ENCODE data around the gene FUS. TPM values are rescaled to one million over a fixed set of nuclear protein-coding genes. Genes with fewer than 3 reads are reported as not detected.
"Not testable (repeated sequence)": the region's sequence is repeated elsewhere in the genome, so short reads cannot be mapped to it uniquely, and the experiment has no call there.

The FUS gene
- total and polyA plus RNA-seq, 2 donors (not counting 3 experiments of a cell fraction or from before 2014, with no cell fraction given) = 307 to 569 TPM

DNA sequence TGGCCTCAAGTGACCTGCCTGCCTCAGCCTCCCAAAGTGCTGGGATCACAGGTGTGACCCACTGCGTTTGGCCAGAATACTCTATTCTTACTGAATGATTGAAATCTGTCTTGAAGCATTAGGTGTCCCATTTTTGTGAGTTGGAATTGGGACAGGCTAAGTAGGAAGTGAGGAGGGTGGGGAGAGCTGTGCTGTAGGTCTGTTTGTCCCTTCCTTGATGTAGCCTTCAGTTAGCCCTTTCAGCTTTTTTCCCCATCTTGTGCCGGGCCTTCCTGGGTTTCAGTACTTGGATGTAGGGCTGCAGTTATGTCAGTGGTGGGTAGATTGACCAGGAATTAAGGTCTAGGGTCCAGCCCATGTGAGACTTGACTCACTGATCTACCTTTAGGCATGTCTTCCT lies 13.9 kb downstream of the FUS start:
- dilution Hi-C loops (cut with MboI; ENCODE audit: extremely low pct_ligation_motif_present, low sequenced_read_pairs) = no loop called here
- Histone ChIP-seq H3K27me3 (ENCODE audit: control insufficient read depth in 2 of 2, insufficient read depth in 2 of 2, low read length in 2 of 2) (no peaks in the 10 kb centered on the region), H3K36me3 (ENCODE audit: control insufficient read depth in 2 of 2, extremely low read depth in 1 of 2, insufficient read depth in 2 of 2, low read length in 2 of 2) (peaks cover 47 to 62% of the 10 kb centered on the region in 2 experiments), H2AFZ (ENCODE audit: low read depth, low read length) (no peak overlapping the region), H3K4me3 (replicated peaks in 1 of 3; ENCODE audit: insufficient read depth in 1 of 3, low read depth in 1 of 3, low read length in 3 of 3) (no peak overlapping the region), H3K4me1 (ENCODE audit: control insufficient read depth, extremely low read depth, insufficient read depth, low read length) (no peaks in the 10 kb centered on the region), H3K27ac (ENCODE audit: insufficient read depth, low read depth, low read length) (no peak overlapping the region), H3K9ac (replicated peaks; ENCODE audit: extremely low read depth, insufficient read depth, low read length) (no peak overlapping the region), H3K9me1 (replicated peaks; ENCODE audit: control insufficient read depth, extremely low read depth, insufficient read depth, low read length) (no peaks in the 10 kb centered on the region), H3K9me3 (replicated peaks; ENCODE audit: control insufficient read depth, insufficient read depth, low read length) (no peaks in the 10 kb centered on the region), H4K20me1 (replicated peaks; ENCODE audit: control insufficient read depth, extremely low read depth, insufficient read depth, low read length) (peaks cover 3% of the 10 kb centered on the region), H3K79me2 (ENCODE audit: control insufficient read depth, insufficient read depth, low read length) (peaks cover 24% of the 10 kb centered on the region), H3K4me2 (ENCODE audit: insufficient read depth, low read length) (no peak overlapping the region)
- DNase-seq (ENCODE audit: low read depth, low spot score) (no peak), FAIRE-seq (no peak)
- ChIA-PET CTCF (no interaction called here), POLR2A (interaction anchor here (0.6 kb wide), 1 partner anchor 14 kb away, joined by 5 read pairs; the partner anchor contains the start of gene FUS)
- BruUV-seq (replicated peaks) = no TSS peak
- intact Hi-C loops (cut with micrococcal nuclease) = no loop called here
- TF ChIP-seq GATA2 (IDR thresholded peaks at IDR 0.05; ENCODE audit: insufficient read depth, insufficient read length, low read depth, low read length) (no peak), JUN (IDR thresholded peaks at IDR 0.05; ENCODE audit: borderline replicate concordance, insufficient read depth, insufficient read length, low read depth) (no peak), FOS (IDR thresholded peaks at IDR 0.05; ENCODE audit: borderline replicate concordance, insufficient read depth, low read length) (no peak)
- TF ChIP-seq, protein P1, sequence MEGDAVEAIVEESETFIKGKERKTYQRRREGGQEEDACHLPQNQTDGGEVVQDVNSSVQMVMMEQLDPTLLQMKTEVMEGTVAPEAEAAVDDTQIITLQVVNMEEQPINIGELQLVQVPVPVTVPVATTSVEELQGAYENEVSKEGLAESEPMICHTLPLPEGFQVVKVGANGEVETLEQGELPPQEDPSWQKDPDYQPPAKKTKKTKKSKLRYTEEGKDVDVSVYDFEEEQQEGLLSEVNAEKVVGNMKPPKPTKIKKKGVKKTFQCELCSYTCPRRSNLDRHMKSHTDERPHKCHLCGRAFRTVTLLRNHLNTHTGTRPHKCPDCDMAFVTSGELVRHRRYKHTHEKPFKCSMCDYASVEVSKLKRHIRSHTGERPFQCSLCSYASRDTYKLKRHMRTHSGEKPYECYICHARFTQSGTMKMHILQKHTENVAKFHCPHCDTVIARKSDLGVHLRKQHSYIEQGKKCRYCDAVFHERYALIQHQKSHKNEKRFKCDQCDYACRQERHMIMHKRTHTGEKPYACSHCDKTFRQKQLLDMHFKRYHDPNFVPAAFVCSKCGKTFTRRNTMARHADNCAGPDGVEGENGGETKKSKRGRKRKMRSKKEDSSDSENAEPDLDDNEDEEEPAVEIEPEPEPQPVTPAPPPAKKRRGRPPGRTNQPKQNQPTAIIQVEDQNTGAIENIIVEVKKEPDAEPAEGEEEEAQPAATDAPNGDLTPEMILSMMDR (IDR thresholded peaks at IDR 0.05; ENCODE audit: extremely low read depth in 1 of 2, insufficient read depth in 1 of 2, low read depth in 1 of 2, low read length in 2 of 2) = no peak

DNA sequence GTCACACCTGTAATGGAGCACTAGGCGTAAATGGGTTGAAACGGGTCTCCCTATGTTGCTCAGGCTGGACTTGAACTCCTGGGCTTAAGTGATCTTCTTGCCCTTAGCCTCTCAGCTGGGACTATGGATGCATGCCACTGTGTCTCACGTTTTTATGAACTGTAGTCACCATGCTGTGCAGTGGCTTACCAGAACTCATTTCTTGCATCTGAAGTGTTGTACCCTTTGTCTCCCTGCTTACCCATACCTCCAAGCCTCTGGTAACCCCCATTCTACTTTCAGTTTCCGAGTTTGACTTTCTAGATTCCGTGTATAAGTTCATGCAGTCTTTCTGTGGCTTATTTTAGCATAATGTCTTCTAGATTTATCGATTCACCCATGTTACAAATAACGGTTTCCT lies 15.0 kb downstream of the FUS start:
- peaks cover 15% of the 10 kb centered on the region for H3K79me2 ChIP-seq (ENCODE audit: control insufficient read depth, insufficient read depth, low read length)
- DNase-seq (ENCODE audit: low read depth, low spot score) (no peak), FAIRE-seq (peak; percentile 33)
- POLR2A ChIA-PET = no interaction called here
- no peak overlapping the region for H3K9ac ChIP-seq (replicated peaks; ENCODE audit: extremely low read depth, insufficient read depth, low read length)
- no peaks in the 10 kb centered on the region for H3K9me1 ChIP-seq (replicated peaks; ENCODE audit: control insufficient read depth, extremely low read depth, insufficient read depth, low read length)
- no peak overlapping the region for H2AFZ ChIP-seq (ENCODE audit: low read depth, low read length)
- no peak overlapping the region for H3K4me3 ChIP-seq (replicated peaks in 1 of 3; ENCODE audit: insufficient read depth in 1 of 3, low read depth in 1 of 3, low read length in 3 of 3)
- H3K4me1 ChIP-seq (ENCODE audit: control insufficient read depth, extremely low read depth, insufficient read depth, low read length) = no peaks in the 10 kb centered on the region
- H3K4me2 ChIP-seq (ENCODE audit: insufficient read depth, low read length) = no peak overlapping the region
- H3K27me3 ChIP-seq (ENCODE audit: control insufficient read depth in 2 of 2, insufficient read depth in 2 of 2, low read length in 2 of 2) = no peaks in the 10 kb centered on the region
- BruUV-seq (replicated peaks) = no TSS peak
- dilution Hi-C loops (cut with MboI; ENCODE audit: extremely low pct_ligation_motif_present, low sequenced_read_pairs) = no loop called here
- peak; percentile 37 for TF ChIP-seq POLR2AphosphoS5 (IDR thresholded peaks at IDR 0.05; ENCODE audit: insufficient read depth, low read depth, low read length)
- no peak for TF ChIP-seq FOS (IDR thresholded peaks at IDR 0.05; ENCODE audit: borderline replicate concordance, insufficient read depth, low read length)
- no peaks in the 10 kb centered on the region for H3K9me3 ChIP-seq (replicated peaks; ENCODE audit: control insufficient read depth, insufficient read depth, low read length)
- no peak overlapping the region for H3K27ac ChIP-seq (ENCODE audit: insufficient read depth, low read depth, low read length)
- intact Hi-C loops (cut with micrococcal nuclease) = no loop called here
- H4K20me1 ChIP-seq (replicated peaks; ENCODE audit: control insufficient read depth, extremely low read depth, insufficient read depth, low read length) = peaks cover 3% of the 10 kb centered on the region
- H3K36me3 ChIP-seq (ENCODE audit: control insufficient read depth in 2 of 2, extremely low read depth in 1 of 2, insufficient read depth in 2 of 2, low read length in 2 of 2) = peaks cover 37 to 53% of the 10 kb centered on the region in 2 experiments
- CTCF ChIA-PET = no interaction called here

DNA sequence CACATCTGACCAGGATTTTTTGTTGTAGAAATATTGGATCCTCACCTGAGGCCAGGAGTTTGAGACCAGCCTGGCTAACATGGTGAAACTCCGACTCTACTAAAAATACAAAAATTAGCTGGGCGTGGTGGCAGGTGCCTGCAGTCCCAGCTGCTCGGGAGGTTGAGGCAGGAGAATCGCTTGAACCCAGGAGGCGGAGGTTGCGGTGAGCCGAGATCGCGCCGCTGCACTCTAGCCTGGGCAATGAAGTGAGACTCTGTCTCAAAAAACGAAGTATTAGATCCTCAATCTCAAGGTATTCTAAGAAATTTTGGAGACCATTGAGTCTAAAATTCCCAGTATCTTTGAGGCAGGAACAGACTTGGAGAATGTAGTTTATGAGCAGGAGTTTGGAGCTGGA lies 15.9 kb downstream of the FUS start:
- peaks cover 29 to 47% of the 10 kb centered on the region in 2 experiments for H3K36me3 ChIP-seq (ENCODE audit: control insufficient read depth in 2 of 2, extremely low read depth in 1 of 2, insufficient read depth in 2 of 2, low read length in 2 of 2)
- H3K79me2 ChIP-seq (ENCODE audit: control insufficient read depth, insufficient read depth, low read length); dilution Hi-C loops (cut with MboI; ENCODE audit: extremely low pct_ligation_motif_present, low sequenced_read_pairs): not testable (repeated sequence)

More for the DNA sequence above, 15.9 kb downstream of the FUS start:
- DNase-seq (ENCODE audit: low read depth, low spot score); H3K9me1 ChIP-seq (replicated peaks; ENCODE audit: control insufficient read depth, extremely low read depth, insufficient read depth, low read length); H3K27ac ChIP-seq (ENCODE audit: insufficient read depth, low read depth, low read length); H3K4me3 ChIP-seq (replicated peaks in 1 of 3; ENCODE audit: insufficient read depth in 1 of 3, low read depth in 1 of 3, low read length in 3 of 3); H3K4me1 ChIP-seq (ENCODE audit: control insufficient read depth, extremely low read depth, insufficient read depth, low read length); POLR2A ChIA-PET; H3K9me3 ChIP-seq (replicated peaks; ENCODE audit: control insufficient read depth, insufficient read depth, low read length); H3K9ac ChIP-seq (replicated peaks; ENCODE audit: extremely low read depth, insufficient read depth, low read length); H3K27me3 ChIP-seq (ENCODE audit: control insufficient read depth in 2 of 2, insufficient read depth in 2 of 2, low read length in 2 of 2); intact Hi-C loops (cut with micrococcal nuclease); BruUV-seq (replicated peaks); H3K4me2 ChIP-seq (ENCODE audit: insufficient read depth, low read length); H4K20me1 ChIP-seq (replicated peaks; ENCODE audit: control insufficient read depth, extremely low read depth, insufficient read depth, low read length); FAIRE-seq; H2AFZ ChIP-seq (ENCODE audit: low read depth, low read length): not testable (repeated sequence)
- CTCF ChIA-PET = interaction anchor here (1.1 to 2.5 kb wide), 2 partner anchors 187 to 673 kb away, joined by 3 to 7 read pairs; no protein-coding TSS in a partner anchor
